Lower lobe of right lung (tissue), 2 donors: ENCODE data around the gene PHF14. TPM values are rescaled to one million over a fixed set of nuclear protein-coding genes. Genes with fewer than 3 reads are reported as not detected.

ENCODE experiments used
- ATAC-seq, 2 donors: fragments of 200-7000 bp; cut with Tn5 transposase; one replicate each; pipeline ENCODE4 v1.9.1; 2020 to 2022; ENCODE audit warnings: mild to moderate bottlenecking in 2 of 2, moderate library complexity in 2 of 2
- DNase-seq: peaks from one replicate; pipeline ENCODE4 v3.0.0-alpha.2; 2020
- H3K27ac ChIP-seq: fragments of 200-600 bp; one replicate; pipeline ENCODE4 v1.8.0; 2022
- H3K27me3 ChIP-seq: fragments of 200-600 bp; one replicate; pipeline ENCODE4 v1.8.0; 2022; ENCODE audit warnings: low read depth
- H3K36me3 ChIP-seq: fragments of 200-600 bp; one replicate; pipeline ENCODE4 v1.8.0; 2022; ENCODE audit warnings: mild to moderate bottlenecking
- H3K4me1 ChIP-seq: fragments of 200-600 bp; one replicate; pipeline ENCODE4 v1.8.0; 2022
- H3K4me3 ChIP-seq: fragments of 200-600 bp; one replicate; pipeline ENCODE4 v1.8.0; 2022; ENCODE audit warnings: mild to moderate bottlenecking
- H3K9me3 ChIP-seq: fragments of 200-600 bp; one replicate; pipeline ENCODE4 v1.8.0; 2022
- intact Hi-C: fragments of 100-400 bp; cut with DNase I; formaldehyde crosslinking; loops from one replicate; pipeline ENCODE4 v1.11.0; 2022
- total RNA-seq: library from RNA; stranded (reverse); fragmentation: NEBNext Ultra II Directional; extraction: Animal tissue kit (Norgen Biotek cat#: 25700); gene quantifications from one replicate; pipeline ENCODE4 v1.2.1, GENCODE V29; 2021
- TF ChIP-seq, protein P1 (sequence below): fragments of 200-600 bp; IDR thresholded peaks from one replicate; pipeline ENCODE4 v1.8.0; 2022; ENCODE audit warnings: antibody characterized with exemption, mild to moderate bottlenecking
- donor health status: DM: no; HTN: yes; CAD: no; lungs with severe emphysema.

Gene PHF14
- total RNA-seq, 1 donor from 2014 or later, result 27.9 TPM

DNA sequence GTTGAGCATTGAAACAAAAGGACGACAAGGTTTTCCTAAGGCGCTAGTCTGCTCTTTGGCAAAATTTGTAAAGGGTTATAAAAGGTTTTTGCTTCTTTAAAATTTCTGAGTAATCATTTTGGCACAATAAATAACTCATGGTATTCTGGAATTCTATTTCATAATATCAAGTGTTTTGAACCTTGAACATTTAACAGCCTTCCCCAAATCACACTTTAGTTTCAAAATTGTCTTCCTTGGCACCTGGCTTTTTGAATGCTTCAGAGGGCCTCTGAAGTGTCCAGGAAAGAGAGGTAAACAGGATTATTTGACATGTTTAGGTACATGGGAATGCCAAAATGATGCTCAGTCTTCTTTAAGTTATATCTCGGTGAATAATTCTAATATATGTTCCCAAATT lies 220.8 kb downstream of the PHF14 start:
- H3K9me3 ChIP-seq, result no peaks in the 10 kb centered on the region
- no peak overlapping the region for H3K4me3 ChIP-seq
- H3K27me3 ChIP-seq, result no peaks in the 10 kb centered on the region
- ATAC-seq (peak in 1 of 2 donors; percentile 54), DNase-seq (no peak)
- TF ChIP-seq, protein P1, sequence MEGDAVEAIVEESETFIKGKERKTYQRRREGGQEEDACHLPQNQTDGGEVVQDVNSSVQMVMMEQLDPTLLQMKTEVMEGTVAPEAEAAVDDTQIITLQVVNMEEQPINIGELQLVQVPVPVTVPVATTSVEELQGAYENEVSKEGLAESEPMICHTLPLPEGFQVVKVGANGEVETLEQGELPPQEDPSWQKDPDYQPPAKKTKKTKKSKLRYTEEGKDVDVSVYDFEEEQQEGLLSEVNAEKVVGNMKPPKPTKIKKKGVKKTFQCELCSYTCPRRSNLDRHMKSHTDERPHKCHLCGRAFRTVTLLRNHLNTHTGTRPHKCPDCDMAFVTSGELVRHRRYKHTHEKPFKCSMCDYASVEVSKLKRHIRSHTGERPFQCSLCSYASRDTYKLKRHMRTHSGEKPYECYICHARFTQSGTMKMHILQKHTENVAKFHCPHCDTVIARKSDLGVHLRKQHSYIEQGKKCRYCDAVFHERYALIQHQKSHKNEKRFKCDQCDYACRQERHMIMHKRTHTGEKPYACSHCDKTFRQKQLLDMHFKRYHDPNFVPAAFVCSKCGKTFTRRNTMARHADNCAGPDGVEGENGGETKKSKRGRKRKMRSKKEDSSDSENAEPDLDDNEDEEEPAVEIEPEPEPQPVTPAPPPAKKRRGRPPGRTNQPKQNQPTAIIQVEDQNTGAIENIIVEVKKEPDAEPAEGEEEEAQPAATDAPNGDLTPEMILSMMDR, result no peak
- no peak overlapping the region for H3K27ac ChIP-seq
- no peaks in the 10 kb centered on the region for H3K4me1 ChIP-seq
- intact Hi-C loops, result no loop called here
- no peaks in the 10 kb centered on the region for H3K36me3 ChIP-seq

DNA sequence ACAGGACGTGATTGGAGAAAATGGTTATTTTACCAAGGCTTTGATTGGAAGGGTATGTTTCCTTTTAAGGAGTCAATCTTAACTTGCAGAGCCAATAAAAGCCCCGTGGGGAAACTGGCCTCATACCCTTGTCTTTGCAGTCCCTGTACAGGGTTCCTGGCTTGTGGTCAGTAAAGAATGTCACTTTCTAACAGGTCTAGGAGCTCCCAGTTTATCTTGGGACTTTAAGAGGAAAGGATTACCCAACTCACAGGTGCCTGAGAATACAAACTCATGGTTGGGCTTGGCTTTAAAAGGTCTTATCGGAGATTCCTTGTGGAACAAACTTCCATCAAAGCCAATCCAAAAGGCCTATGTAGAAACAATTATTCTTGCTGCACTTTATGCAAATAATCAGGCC lies 221.8 kb downstream of the PHF14 start:
- Histone ChIP-seq H3K4me3 (no peak overlapping the region), H3K36me3 (no peaks in the 10 kb centered on the region), H3K4me1 (no peaks in the 10 kb centered on the region), H3K9me3 (no peaks in the 10 kb centered on the region), H3K27me3 (no peaks in the 10 kb centered on the region), H3K27ac (no peak overlapping the region)
- intact Hi-C loops, result no loop called here
- ATAC-seq (peak; percentile 38 to 42), DNase-seq (no peak)
- TF ChIP-seq, protein P1, result no peak

DNA sequence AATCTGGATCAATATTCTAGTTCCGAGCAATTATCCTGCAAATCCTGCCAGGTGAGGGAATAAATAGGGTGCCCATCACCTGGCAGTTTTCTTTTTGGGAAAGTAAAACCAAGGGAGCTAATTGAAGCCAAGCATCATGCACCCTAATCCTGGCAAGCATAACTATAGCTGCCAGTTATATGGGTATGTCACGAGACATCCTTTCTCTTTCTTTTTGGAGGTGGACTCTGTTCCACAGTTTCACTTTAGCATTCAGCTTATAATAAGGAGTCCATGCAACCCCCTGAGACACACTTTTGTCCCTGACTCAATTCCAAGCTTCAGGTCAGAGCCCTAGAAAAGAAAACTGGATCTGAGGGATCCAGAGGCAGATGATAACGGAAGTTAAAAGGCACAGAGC lies 222.5 kb downstream of the PHF14 start:
- Histone ChIP-seq H3K36me3 (no peaks in the 10 kb centered on the region), H3K4me1 (no peaks in the 10 kb centered on the region), H3K9me3 (no peaks in the 10 kb centered on the region), H3K27me3 (no peaks in the 10 kb centered on the region), H3K27ac (peak overlapping the region; percentile 24), H3K4me3 (no peak overlapping the region)
- intact Hi-C loops, result no loop called here
- TF ChIP-seq, protein P1, result no peak
- ATAC-seq, result no peak
- DNase-seq, result no peak

DNA sequence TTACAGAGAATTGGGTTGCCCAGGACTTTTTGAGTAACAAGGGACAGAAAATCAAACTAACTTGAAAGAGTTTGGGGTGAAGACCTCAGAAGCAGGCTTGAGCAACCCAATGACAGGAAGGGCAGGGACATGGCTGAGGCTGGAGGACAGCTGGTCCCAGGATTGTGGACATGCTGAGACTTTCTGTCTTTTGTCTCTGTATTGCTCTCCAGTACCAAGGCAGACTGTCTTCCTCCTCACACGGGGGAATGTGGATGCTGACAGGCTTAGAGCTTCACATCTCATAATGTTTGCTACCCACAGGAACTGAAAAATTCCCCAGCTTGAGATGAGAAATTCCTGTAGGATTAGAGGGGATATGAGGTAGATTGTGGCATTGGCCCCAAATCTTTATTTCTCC lies 229.6 kb downstream of the PHF14 start:
- ATAC-seq, result peak; percentile 38 to 47
- DNase-seq, result no peak
- intact Hi-C loops, result no loop called here

DNA sequence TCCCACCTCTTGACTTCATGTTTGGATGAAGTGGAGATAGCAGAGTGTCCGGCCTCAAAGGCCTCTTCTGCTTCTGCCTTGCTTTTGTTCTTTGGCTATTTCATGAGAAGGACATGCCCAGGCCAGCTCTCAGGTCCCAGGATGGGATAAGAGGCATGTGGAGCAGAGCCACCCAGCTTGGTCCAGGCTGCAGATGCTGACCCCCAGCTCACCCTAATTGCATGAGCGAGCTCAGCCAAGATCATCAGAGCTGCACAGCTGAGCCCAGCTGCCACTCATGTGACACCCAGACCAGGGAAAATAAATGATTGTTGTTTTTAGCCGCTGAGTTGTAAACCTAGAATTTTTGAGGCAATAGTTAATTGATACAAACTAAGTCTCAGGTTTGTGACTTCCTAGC lies 230.0 kb downstream of the PHF14 start:
- intact Hi-C loops, result no loop called here
- Histone ChIP-seq H3K9me3 (no peaks in the 10 kb centered on the region), H3K27ac (no peak overlapping the region), H3K36me3 (no peaks in the 10 kb centered on the region), H3K4me1 (no peaks in the 10 kb centered on the region), H3K4me3 (no peak overlapping the region), H3K27me3 (no peaks in the 10 kb centered on the region)
- DNase-seq (no peak), ATAC-seq (peak; percentile 48 to 51)
- TF ChIP-seq, protein P1, result no peak

More for the DNA sequence above, 229.6 kb downstream of the PHF14 start:
- no peak overlapping the region for H3K27ac ChIP-seq
- no peaks in the 10 kb centered on the region for H3K9me3 ChIP-seq
- H3K36me3 ChIP-seq, result no peaks in the 10 kb centered on the region
- H3K27me3 ChIP-seq, result no peaks in the 10 kb centered on the region
- H3K4me1 ChIP-seq, result no peaks in the 10 kb centered on the region
- H3K4me3 ChIP-seq, result no peak overlapping the region
- TF ChIP-seq, protein P1, result no peak
